HG03442 (cell line): Measurements from ENCODE around the gene HNF1B.

Experiments used
- ATAC-seq: cut with Tn5 transposase; IDR thresholded peaks from one replicate; pipeline ENCODE4 v1.9.1; 2021; ENCODE audit warnings: mild to moderate bottlenecking, moderate library complexity; ENCODE audit not compliant: unreplicated experiment

HNF1B gene

DNA sequence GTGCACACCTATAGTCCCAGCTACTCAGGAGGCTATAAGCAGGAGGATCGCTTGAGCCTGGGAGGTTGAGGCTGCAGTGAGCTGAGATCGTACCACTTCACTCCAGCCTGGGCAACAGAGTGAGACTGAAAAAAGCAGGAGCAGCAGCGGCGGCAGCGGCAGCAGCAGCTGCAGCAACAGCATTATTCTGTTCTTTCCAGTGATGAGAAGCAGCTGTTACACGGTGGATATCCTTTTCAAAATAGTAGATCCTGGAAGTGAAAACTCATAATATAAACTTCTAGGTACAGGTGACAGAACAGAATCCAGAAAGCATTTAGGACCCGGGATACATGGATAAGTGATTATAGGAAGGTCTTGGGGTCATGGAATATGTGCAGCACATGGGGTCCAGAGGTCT lies 17.8 kb upstream of the HNF1B start:
- no peak for ATAC-seq

- no peak for ATAC-seq
Observed at GRCh38 chr17:37761961-37762360, 17.1 kb upstream of the HNF1B start.

DNA sequence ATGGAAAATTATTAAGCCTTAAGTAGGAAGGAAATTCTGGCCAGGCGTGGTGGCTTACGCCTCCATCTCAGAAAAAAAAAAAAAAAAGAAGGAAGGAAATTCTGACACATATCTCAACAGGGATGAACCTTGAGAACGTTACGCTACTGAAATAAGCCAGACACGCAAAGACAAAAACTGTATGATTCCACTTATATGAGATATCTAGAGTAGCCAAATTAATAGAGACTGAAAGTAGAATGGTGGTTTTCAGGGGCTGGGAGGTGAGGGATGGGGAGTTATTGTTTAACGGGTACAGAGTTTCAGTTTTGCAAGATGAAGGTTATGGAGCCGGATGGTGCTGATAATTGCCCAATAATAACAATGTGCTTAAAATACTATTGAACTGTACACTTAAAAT lies 16.2 kb upstream of the HNF1B start:
- ATAC-seq, result no peak

- ATAC-seq, result no peak
Observed at GRCh38 chr17:37759014-37759637, 14.3 kb upstream of the HNF1B start.

DNA sequence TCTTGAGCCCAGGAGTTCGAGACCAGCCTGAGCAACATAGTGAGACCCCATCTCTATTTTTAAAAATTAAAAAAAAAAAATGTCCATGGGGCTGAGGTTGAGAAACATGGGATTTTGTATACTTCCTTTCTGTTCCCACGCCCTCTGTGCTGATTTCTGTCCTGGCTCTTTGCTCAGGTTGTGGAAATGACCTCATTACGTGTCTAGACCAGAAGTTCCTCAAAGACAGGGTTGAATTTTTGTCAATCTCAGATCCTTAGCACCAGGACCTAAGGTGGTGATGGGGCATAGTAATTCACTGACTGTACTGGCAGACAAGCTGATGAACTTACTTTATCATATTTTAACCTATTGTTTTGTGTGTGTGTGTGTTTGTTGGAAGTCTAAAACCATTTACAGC lies 11.2 kb upstream of the HNF1B start:
- ATAC-seq, result no peak

- no peak for ATAC-seq
Observed at GRCh38 chr17:37755455-37755854, 10.6 kb upstream of the HNF1B start.

- ATAC-seq, result no peak
Observed at GRCh38 chr17:37754363-37754762, 9.5 kb upstream of the HNF1B start.

- no peak for ATAC-seq
Observed at GRCh38 chr17:37752482-37752881, 7.6 kb upstream of the HNF1B start.

DNA sequence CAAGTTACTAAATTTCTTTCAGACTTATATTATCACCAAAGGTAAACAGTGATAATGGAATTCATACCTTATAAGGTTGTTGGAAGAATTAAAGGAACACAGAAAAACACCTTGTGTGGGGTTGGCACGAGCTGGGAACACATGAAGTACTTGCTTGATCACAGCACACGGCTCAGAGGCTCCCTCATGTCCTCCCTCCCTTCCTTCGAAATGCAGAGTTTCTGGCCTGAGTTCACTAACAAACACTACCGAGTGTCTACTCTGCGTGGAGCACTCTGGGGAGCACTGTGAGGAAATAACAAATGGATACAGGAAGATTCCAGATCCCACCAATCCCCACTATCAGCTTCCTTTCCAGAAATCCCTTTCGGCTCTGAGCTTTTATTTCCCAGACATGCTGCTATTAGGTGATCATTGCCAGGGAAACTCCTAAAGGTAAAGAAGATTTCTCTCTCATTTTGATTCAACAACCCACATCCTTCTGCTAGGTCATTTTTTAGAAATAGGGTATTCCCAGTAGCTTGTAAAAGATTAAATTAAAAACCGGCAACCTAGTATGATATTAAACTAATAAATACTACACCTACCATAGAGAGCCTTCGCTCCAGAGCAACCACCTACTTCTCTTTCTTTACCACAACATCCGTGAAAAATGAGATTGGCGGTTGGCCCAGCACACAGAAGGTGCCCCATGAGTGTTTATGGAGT lies 6.1 kb upstream of the HNF1B start:
- ATAC-seq, result no peak

- no peak for ATAC-seq
Observed at GRCh38 chr17:37750292-37750691, 5.4 kb upstream of the HNF1B start.

DNA sequence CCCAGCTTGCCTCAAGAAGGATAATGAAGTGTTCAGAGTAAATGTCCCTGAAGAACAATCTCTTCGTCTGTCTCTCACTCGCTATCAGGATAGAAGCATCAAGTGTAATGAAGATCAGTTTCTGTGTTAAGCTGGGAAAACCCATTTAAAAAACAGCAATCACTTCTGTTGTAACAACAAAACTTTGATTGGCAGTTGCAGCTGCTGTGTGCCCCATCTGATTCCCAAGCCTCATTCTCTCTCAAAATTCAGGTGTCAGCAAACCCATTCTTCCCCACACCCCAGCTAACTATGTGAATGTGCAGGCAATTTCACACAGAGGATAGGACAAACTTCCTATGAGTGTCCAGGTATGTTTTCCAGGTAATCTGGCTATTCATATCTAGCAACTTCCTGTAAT lies 2.4 kb upstream of the HNF1B start:
- ATAC-seq, result no peak

- no peak for ATAC-seq
Observed at GRCh38 chr17:37746617-37747016, 1.8 kb upstream of the HNF1B start.

- ATAC-seq, result no peak
Observed at GRCh38 chr17:37745801-37746426, 1.1 kb upstream of the HNF1B start.

DNA sequence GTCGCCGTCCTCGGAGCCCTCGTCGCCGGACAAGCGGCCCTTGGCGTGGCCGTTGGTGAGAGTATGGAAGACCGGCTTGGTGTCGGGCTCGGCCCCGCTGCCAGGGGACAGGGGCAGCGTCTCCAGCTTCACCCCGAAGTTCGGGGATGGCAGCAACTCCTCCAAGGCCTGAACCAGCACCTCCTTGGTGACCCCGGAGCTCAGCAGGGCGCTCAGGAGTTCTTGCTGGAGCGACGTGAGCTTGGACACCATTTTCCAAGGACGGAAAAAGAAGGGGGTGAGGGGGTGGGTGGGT lies 279 bp downstream of the HNF1B start:
- ATAC-seq, result no peak

DNA sequence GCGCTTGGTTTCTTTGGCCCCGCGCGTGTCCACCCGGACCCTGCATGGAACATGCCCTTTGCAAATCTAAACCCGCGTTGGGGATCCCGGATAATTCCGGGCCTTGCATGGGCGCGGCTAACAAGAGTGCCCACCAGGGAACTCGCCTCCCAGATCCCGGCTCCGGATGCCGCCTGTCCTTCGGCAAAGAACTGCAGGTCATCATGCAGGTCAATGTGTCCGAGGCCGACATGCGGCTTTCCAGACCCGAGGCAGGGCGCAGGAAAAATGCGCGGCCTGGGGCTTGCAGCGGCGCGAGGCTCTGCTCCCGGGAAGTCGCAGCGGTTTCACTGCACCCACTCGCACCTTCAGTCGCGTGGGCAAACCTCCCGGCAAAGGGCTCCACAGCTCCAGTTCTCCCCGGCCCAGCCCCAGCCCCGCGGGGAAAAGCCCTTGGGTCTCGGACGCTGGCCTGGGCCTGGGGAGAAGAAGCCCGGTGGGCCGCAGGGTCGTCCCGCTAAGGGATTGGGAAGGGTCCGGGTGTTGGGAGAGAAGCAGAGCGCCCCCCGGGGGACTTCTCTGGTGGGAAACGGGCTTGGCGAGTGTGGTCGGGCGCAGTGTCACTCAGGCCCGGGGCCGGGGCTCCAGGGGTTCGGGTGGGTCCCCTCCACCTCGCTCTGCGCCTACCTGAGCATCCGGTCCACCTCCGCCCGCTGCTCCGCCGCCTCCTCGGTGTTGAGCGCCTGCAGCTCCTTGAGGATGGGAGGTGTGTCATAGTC lies 805 bp downstream of the HNF1B start:
- ATAC-seq, result no peak

DNA sequence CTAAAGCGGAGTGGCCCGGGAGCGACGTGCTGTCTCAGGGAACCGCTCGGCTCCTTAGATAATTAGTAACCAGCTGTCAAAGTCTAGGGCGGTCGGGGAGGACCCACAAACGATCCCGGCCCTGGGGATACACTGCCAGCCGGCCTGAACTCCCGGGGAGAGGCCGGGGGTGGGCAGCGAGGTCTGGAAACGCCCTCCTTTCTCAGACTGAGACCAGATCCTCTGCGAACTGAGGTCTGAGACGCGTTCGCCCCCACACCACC lies 1.3 kb downstream of the HNF1B start:
- ATAC-seq, result no peak

DNA sequence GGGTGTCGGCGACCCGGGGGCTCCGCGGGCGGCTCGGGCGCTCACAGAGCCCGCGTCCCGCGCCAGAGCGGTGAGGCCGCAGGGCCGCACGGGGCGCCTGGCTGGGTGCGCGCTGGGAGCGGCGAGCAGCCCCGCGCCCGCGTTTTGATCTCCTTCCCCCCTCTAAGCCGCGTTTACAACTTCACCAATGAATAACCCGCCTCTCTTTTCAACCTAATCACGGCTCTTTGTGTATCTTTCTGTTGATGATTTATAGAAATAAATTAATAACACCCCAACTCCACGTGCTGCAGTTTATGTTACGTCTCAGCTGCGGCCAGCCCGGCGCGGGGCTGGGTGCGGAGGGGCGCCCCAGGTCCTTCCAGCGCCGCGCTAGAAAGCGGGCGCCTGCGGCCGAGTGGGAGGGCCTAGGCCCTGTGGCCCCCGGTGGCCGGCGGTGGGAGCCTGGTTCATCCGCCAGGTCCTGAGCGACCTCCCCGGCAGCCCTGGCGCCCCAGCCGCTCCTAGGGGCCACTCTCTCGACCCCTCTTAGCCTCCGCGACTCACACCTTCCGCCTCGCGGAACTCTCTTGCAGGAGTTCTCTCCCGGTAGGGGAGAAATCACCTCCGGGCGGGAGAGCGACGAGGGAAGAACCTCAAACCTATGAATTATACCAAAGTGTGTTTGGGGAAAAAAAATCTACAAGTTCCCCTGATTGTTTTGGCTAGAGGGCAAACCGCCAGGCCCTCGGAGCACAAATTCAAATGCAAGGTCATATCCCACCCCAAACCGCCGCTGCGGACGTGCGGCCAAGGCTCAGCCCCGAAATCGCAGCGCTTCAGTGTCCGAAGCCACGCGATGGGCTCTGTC lies 1.9 kb downstream of the HNF1B start:
- ATAC-seq, result no peak

DNA sequence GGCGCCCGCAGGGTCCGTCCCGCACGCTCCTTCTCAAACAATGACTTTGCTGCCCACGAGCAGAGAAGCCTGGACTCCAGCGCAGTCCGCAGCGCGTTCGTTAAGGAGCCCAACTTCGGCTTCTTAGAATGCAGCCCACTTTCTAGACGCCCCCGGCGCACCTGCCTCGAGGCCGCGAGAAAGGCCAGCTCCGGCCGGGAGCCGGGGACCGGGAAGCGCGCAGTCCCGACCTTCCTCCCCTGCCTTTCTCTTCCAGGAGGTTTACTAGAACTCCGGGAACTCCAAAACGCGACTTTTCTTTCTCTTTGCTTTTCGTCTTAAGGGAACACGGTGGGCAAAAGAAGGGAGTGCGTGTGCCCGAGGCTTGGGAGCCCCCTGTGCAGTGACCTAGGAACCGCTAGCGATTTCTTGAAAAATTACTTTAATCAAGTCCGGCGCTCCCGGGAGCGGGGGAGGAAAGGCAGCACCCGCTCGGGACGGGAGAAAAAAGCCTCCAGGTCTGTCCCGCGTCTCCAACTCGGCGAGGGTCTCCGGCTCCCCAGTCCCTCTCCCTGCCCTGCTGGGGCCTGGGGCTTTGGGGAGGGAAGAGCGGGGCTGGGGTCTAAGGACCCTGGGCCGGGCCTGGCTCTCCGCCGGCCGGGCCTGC lies 2.6 kb downstream of the HNF1B start:
- no peak for ATAC-seq

DNA sequence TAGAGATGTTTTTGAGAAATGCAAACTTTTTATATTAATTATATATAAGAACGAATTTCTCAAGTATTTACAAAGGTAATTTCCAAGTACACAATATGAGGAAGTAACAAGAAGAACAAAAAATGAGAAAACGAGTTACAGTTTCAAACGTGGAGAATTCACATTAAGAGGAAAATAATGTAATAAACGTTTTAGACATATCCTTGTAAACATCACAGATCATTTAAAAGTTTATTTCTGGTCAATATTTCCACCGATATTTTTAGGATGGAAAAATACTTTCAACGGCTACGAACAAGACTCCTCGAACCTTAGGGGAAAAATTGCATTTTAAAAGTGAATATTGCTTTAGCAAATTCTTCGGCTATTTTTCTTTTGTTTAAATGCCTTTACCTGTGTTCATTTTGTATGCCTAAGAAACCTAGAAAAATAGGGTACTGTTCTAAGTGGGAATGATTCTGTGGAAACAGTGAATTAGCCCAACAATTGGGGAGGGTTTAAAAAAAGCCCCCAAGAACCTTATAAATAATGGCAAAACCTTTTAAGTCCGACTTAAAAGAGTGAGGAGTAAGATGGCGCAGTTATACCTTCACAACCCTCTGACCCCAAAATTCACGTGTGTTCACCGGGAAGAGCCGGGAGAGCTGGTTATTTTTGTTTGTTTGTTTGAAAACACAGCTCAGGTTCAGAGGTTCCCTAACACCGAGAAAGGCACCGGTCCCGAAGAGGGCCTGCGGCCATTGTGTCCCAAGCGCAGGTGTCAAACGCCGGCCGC lies 3.3 kb downstream of the HNF1B start:
- ATAC-seq, result no peak

DNA sequence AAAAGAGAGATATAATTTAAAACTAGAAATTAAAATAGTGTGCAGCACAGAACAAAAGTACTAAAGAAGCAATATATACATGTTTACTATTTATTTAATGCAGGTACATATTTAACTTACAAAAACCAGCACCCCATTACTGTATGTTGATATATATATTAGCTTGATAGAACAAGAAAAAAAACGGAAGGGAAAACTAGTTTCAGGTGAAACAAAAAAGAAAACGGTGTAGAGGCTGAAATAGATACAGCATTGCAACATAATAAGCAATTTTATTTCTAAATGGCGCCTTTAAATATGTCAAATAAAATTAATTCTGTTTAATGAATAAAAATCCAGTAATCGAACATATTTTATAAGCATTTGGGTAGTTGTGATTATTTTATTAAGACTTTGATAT lies 3.9 kb downstream of the HNF1B start:
- no peak for ATAC-seq
